ENCODE results near the gene SMIM36.

Gene SMIM36

GRCh38 chr17:55416000-55416399 lies 95.3 kb downstream of the SMIM36 start:
- H3K27ac ChIP-seq: no peak overlapping the region
- no peak for TF ChIP-seq ZFX (IDR thresholded peaks at IDR 0.05; ENCODE audit: borderline replicate concordance)
- TF ChIP-seq, protein P1, sequence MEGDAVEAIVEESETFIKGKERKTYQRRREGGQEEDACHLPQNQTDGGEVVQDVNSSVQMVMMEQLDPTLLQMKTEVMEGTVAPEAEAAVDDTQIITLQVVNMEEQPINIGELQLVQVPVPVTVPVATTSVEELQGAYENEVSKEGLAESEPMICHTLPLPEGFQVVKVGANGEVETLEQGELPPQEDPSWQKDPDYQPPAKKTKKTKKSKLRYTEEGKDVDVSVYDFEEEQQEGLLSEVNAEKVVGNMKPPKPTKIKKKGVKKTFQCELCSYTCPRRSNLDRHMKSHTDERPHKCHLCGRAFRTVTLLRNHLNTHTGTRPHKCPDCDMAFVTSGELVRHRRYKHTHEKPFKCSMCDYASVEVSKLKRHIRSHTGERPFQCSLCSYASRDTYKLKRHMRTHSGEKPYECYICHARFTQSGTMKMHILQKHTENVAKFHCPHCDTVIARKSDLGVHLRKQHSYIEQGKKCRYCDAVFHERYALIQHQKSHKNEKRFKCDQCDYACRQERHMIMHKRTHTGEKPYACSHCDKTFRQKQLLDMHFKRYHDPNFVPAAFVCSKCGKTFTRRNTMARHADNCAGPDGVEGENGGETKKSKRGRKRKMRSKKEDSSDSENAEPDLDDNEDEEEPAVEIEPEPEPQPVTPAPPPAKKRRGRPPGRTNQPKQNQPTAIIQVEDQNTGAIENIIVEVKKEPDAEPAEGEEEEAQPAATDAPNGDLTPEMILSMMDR (IDR thresholded peaks at IDR 0.05): no peak

- H3K27ac ChIP-seq: no peak overlapping the region
- TF ChIP-seq, protein P1 (IDR thresholded peaks at IDR 0.05): no peak
Observed at GRCh38 chr17:55414983-55415382, 96.3 kb downstream of the SMIM36 start.

DNA sequence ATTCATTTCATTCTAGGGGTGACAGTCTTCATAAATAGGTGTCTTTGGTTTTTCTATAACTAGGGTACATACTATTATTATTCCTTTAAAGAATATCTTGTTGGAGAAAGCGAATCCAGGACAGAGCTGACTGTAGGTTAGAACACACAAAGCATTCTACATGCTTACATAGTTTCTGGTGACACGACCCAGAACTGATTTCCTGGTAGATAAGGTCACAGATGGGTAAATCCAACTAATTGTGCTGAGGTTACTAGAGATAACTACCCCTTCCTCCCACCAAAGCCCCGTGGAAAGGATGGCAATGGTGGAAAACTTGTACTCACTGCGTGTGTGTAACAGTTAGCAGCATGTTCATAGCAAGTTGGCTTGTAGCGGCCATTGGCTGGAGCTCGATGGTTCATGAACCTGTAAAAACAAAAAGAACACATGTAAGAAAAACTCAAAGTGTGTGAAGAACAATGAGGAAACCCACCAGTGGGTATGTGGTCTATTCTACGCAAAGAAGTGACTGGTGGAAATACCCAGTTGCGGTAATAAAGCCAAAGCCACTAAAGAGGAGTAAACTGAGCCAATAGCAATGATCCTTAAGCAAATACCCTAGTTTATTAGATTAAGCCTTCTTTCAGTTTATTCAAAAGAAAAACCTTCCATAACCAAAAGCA lies 97.3 kb downstream of the SMIM36 start:
- TF ChIP-seq ZFX (IDR thresholded peaks at IDR 0.05; ENCODE audit: borderline replicate concordance): no peak
- TF ChIP-seq, protein P1 (IDR thresholded peaks at IDR 0.05): no peak
- H3K27ac ChIP-seq: no peak overlapping the region

- H3K27ac ChIP-seq: no peak overlapping the region
- TF ChIP-seq ZFX (IDR thresholded peaks at IDR 0.05; ENCODE audit: borderline replicate concordance): no peak
- TF ChIP-seq, protein P1 (IDR thresholded peaks at IDR 0.05): no peak
Observed at GRCh38 chr17:55411463-55411855, 99.8 kb downstream of the SMIM36 start.

- no peak overlapping the region for H3K27ac ChIP-seq
- TF ChIP-seq, protein P1 (IDR thresholded peaks at IDR 0.05): no peak
- TF ChIP-seq ZFX (IDR thresholded peaks at IDR 0.05; ENCODE audit: borderline replicate concordance): no peak
Observed at GRCh38 chr17:55410722-55411462, 100.4 kb downstream of the SMIM36 start.

- TF ChIP-seq, protein P1 (IDR thresholded peaks at IDR 0.05): no peak
- no peak for TF ChIP-seq ZFX (IDR thresholded peaks at IDR 0.05; ENCODE audit: borderline replicate concordance)
Observed at GRCh38 chr17:55409030-55409800, 102.0 kb downstream of the SMIM36 start.

More at GRCh38 chr17:55409030-55409800, 102.0 kb downstream of the SMIM36 start:
- H3K27ac ChIP-seq: no peak overlapping the region

Measured in 22Rv1 (cell line).